GM18511 (cell line): ENCODE results near the gene RPS15A.

ENCODE experiments used
- ATAC-seq: cut with Tn5 transposase; IDR thresholded peaks from one replicate; pipeline ENCODE4 v1.9.1; 2021; ENCODE audit warnings: mild to moderate bottlenecking, moderate library complexity; ENCODE audit not compliant: unreplicated experiment

RPS15A gene

DNA sequence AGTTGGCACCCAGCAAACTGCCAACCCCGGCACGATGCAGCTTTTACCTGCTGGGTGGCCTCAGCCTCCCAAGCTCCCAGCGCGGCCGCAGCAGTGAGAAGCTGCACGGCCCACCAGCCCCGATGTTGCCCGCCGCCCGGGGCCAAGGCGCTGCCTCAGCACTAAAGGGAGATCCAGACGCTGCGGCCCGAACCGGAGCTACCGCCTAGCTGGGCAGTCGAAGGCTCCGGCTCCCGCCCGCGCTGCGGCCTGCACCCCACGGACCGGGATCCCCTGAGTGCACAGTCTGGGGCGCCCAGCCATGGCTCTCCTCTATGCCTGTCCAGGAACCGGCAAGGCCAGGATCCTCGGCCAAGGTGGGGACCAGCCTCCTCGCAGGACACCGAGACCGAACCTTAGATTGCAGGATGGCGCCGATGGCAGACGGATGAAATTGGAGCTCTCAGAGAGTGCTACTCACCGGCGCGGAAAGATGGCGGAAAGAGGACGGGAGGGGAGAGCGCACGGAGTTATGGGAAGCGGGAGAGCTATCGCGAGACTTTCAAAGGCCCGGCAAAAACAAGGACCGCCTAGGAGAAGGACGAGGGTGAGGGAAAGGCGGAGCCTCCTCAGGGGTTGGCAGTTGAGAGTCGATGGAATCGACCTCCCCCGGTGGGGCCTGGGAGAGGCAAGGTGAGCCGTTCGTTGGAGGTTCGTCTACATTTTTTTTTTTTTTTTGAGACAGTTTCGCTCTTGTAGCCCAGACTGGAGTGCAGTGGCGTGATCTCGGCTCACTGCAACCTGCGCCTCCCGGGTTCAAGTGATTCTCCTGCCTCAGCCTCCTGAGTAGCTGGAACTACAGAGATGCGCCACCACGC, at the start of gene RPS15A:
Gene RPS15A, minus strand, starts transcription at position 485 of the 857 bp plus-strand sequence. CDS start 1,221 bp downstream, outside the sequence.
- peak; percentile 91 for ATAC-seq

- ATAC-seq: no peak
Observed at GRCh38 chr16:18839555-18839954, 49.4 kb upstream of the RPS15A start.

GRCh38 chr16:18836702-18837101, 46.6 kb upstream of the RPS15A start:
- no peak for ATAC-seq

DNA sequence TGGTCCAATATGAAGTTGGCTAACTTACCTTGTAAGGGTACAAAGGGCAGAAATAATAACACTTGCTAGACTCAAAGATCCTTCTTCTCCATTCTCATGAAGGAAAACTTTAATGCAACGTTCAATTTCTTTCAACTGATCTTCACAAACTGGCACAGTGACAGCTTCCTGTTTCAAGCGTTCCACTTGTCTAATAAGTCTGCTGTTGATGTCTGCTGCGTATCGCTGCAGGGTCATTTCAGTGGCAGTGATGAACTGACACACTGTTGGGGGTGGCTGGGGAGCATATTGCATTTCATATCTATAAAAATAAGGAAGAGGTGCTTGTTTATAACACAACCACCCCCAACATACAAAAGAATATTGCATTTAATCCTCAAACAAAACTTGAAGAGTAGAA, 44.7 kb upstream of the RPS15A start:
- no peak for ATAC-seq

DNA sequence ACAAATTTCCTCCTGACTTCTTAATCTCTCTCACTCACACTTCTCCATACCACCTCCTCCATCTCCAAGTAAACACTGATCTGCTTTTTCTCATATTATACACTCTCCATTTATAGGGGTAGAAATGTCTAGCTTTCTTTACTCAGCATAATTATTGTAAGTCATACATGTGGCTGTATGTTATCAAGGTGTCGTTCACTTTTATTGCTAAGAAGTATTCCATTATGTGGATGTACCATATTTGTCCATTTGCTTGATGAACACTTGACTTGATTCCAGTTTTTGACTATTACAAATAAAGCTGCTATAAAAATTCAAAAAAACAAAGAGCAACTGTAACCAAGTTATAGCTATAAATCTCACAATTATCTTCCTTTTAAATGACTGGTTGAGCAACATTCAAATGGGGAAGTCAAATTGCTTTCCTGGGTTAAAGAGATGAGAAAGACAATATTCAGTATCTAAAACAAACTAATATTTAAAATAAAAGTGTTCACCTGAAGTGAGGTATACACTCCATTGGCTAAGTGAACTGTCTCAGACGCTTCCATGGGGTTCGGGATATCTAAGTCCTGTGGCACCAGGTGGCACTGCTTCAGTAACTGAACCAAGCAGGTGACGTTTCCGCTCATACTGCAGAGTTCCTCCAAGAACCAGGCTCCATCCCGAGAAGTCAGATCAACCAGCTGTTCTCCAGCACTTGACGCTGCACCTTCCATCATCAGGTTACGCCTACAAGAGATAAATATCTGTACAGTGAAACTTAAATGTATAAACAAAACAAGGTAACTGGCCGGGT, 43.8 kb upstream of the RPS15A start:
- no peak for ATAC-seq

DNA sequence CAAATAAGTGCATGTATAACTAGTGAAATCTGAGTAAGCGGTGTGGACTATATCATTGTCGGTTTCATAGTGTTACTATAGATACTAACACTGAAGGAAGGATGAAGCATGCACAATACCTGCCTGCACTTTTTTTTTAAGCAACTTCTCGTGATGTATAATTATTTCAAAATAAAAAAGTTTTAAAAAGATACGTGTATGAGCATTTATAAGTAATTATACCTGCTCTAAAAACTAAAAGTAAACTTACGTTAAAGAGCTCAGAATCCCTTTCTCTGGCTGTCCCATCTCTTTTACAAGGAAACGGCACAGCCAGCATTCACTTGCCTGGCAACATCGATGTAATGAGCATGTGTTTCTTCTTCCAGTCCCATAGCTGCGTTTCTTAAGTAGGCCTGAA, 42.5 kb upstream of the RPS15A start:
- ATAC-seq: no peak

DNA sequence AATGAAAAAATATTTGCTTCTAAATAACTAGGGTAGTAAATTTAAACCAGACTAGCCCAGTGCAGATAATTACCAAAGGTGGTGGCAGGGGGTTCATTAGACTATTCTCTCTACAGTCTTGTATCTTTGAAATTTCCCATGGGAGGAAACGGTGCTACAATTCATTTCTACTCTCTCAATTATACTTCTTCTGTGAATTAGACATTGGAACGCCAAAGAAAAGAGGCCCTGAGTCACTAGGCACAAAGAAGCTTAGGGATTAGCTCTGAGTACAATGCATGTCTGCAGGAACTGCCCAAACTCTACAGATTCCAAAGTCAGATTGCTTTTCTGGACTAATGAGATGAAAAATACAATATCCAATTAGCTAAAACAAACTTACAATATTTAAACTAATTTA, 41.9 kb upstream of the RPS15A start:
- no peak for ATAC-seq

GRCh38 chr16:18829251-18829650, 39.1 kb upstream of the RPS15A start:
- no peak for ATAC-seq

GRCh38 chr16:18827890-18828289, 37.8 kb upstream of the RPS15A start:
- no peak for ATAC-seq

GRCh38 chr16:18816286-18816685, 26.2 kb upstream of the RPS15A start:
- ATAC-seq: no peak

DNA sequence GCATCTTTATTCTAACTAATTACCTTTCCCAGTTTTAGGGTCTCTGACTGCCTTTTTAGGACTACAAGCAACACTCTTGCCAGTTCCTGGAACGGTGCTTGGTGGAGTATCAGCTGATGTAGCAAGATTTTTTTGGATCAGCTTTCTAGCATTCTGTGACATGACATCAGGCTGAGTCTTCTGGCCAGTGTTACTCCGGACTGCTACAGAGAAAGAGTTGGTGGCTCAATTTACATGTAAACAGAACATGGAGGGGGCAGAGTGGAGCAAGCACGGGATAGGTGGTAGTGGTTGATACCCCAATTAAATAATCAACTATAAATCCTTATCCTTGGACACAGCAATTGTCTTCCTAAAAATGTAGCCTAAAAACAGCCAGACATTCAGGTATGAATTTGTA, 21.8 kb upstream of the RPS15A start:
- no peak for ATAC-seq

- no peak for ATAC-seq
Observed at GRCh38 chr16:18809165-18809564, 19.0 kb upstream of the RPS15A start.

GRCh38 chr16:18805257-18805773, 15.2 kb upstream of the RPS15A start:
- no peak for ATAC-seq

DNA sequence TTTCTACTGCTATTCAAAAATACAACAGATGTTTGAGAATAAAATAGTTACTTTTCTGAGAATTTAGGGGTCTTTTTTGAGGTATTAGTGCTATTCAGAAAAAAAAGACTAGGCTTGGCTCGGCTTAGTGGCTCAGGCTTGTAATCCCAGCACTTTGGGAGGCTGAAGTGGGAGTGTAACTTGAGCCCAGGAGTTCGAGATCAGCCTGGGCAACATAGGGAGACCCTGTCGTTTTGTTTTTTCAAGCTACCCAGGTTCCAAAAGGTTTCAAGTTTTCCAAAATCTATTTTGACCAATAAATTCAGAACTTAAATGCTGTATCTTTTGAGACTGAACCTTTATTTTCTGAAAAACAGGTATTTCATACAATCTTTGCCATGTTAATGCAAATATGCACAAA, 14.4 kb upstream of the RPS15A start:
- ATAC-seq: no peak

DNA sequence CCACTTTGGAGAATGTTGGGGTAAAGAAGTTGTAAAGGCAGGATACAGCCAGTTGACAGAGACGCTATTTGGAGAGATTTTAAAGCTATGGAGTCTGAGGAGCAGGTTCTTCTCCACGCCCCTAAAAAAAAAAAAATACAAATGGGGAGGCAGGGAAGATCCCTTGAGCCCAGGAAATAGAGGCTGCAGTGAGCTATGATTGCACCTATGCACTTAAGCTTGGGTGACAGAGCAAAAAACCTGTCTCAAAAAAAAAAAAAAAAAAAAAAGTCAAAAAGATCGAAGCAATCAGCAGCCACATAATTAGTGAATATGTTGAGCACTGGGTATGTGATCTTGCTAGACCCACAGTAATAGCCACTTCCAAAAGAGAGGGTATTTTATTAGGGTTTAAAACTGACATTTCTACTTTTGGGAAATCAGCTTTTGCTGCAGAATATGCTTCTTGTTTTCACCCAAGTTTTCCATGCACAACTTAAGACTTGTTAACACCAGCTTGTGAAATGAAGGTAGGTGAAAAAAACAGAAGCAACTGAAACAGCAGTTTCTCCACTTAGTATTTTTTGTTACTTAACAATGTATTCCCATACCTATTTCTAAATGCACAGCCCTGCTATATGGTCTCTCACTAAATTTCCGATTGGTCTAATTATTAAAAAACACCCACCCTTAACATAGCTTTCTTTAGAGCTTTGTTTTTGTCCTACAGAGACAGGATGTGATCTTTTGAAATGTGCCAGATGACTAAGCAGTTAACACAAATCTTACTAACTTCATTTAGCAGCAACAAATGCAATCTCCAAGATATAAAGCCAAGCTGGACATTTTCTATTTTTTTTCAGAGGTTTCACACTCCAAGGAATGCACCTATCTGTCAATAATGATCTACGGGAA, 13.7 kb upstream of the RPS15A start:
- ATAC-seq: no peak

- ATAC-seq: no peak
Observed at GRCh38 chr16:18802767-18803343, 12.7 kb upstream of the RPS15A start.

DNA sequence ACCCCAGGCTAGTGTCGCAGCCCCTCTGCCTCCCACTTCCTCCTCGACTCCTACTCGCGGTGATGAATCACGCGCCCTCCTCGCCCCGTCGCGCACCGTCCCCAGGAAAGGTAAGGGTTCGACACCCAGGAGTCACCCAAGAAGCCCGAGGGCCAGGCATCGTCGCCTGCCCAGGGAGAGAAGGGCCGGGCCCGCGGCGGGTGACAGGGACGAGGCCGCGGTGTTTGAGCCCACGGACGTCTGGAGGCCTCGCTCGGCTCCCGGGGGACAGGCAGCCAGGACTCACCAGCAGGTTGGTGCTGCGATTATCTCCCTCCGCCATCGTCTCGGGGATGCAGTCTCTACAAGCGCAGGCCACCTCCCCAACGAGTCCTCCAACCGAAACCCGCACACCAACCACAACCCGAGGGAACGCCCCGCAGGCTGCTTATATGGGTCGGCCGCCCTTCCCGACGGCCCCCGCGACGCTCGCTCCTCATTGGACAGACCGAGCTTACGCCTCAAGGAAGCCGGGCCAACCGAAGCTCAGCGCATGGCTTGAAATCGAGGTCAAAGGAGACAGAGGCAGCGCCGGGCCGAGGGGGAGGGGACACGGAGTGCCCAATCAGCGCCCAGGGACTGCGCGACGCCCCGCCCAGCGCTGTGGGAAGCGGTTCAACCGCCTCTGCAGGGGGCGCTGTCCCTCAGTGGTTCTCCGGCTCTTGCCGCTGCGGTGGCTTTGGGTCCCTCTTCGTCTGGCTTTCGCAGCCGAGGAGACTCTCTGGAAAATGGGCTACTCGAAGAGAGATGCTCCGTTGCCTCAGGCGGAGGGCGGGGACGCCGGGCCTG, 11.2 kb upstream of the RPS15A start, which contains the start of gene ARL6IP1:
Gene ARL6IP1, minus strand, starts transcription at position 405 of the 828 bp plus-strand sequence. Its CDS starts 83 bp downstream, at position 322.
- peak; percentile 95 for ATAC-seq

GRCh38 chr16:18800775-18801144, 10.6 kb upstream of the RPS15A start:
- no peak for ATAC-seq

GRCh38 chr16:18800293-18800692, 10.2 kb upstream of the RPS15A start:
- ATAC-seq: no peak
